RWPE1 (cell line): ENCODE measurements around the gene SLC12A7.
"Not testable (repeated sequence)": the region's sequence is repeated elsewhere in the genome, so short reads cannot be mapped to it uniquely, and the experiment has no call there.

Source experiments
- CTCF ChIA-PET: fragments of 350-600 bp; sonication (Branson Sonifier 250); formaldehyde crosslinking; extraction: SDS; loops from one replicate; lab custom pipeline; 2021; lab: Yijun Ruan, JAX
- POLR2A ChIA-PET: fragments of 400-600 bp; formaldehyde crosslinking; extraction: SDS; loops from one replicate; lab custom pipeline; 2020; ENCODE audit warnings: antibody characterized with exemption; ENCODE audit not compliant: low non-redundant PET; lab: Yijun Ruan, JAX
- DNase-seq: peaks from one replicate; pipeline ENCODE4 v3.0.0; 2012; ENCODE audit warnings: low spot score
- H3K27ac ChIP-seq: fragments of 450-650 bp; 2 replicates; pipeline ENCODE4 v1.5.1; 2017
- CTCF ChIP-seq: fragments of 450-650 bp; conservative IDR thresholded peaks from 2 replicates; pipeline ENCODE4 v1.5.1; 2017; ENCODE audit warnings: low read depth, mild to moderate bottlenecking

Gene SLC12A7

GRCh38 chr5:1099926-1100663, 11.8 kb downstream of the SLC12A7 start:
- peak overlapping the region; percentile 8; the same call in 1 of the 2 replicates for H3K27ac ChIP-seq
- CTCF ChIA-PET: interaction anchor here (0.6 kb wide), 1 partner anchor 544 kb away, joined by 4 read pairs; no protein-coding TSS in a partner anchor
- no peak for DNase-seq
- no peak for TF ChIP-seq CTCF
- POLR2A ChIA-PET: no interaction called here

GRCh38 chr5:1098986-1099597, 12.8 kb downstream of the SLC12A7 start:
- TF ChIP-seq CTCF: no peak
- ChIA-PET CTCF (no interaction called here), POLR2A (no interaction called here)
- DNase-seq: no peak
- no peak overlapping the region for H3K27ac ChIP-seq

GRCh38 chr5:1097988-1098385, 13.9 kb downstream of the SLC12A7 start:
- peak overlapping the region; percentile 54; the same call in 1 of the 2 replicates for H3K27ac ChIP-seq
- POLR2A ChIA-PET, CTCF ChIA-PET, DNase-seq: not testable (repeated sequence)

- no peak for TF ChIP-seq CTCF
- DNase-seq: no peak
- ChIA-PET CTCF (no interaction called here), POLR2A (no interaction called here)
- H3K27ac ChIP-seq: peak overlapping the region; percentile 54
Observed at GRCh38 chr5:1097381-1097987, 14.4 kb downstream of the SLC12A7 start.

- peak overlapping the region; percentile 54 for H3K27ac ChIP-seq
- TF ChIP-seq CTCF: no peak
- POLR2A ChIA-PET: no interaction called here
- no peak for DNase-seq
- CTCF ChIA-PET: no interaction called here
Observed at GRCh38 chr5:1096838-1097237, 15.0 kb downstream of the SLC12A7 start.

GRCh38 chr5:1095990-1096363, 15.9 kb downstream of the SLC12A7 start:
- peak overlapping the region; percentile 24; the same call in 1 of the 2 replicates for H3K27ac ChIP-seq
- CTCF ChIA-PET: no interaction called here
- POLR2A ChIA-PET: no interaction called here
- TF ChIP-seq CTCF: no peak
- DNase-seq: no peak
